ENCODE measurements around the gene SLC6A7. TPM values are rescaled to one million over a fixed set of nuclear protein-coding genes. Genes with fewer than 3 reads are reported as not detected.

SLC6A7 gene
- total RNA-seq, 2 experiments from 2014 or later: not detected

- intact Hi-C loops (cut with micrococcal nuclease): no loop called here
- Mint-ChIP-seq H3K27ac (no peak overlapping the region), H3K9me3 (no peaks in the 10 kb centered on the region), H3K4me3 (no peak overlapping the region), H3K36me3 (ENCODE audit: low read depth) (no peaks in the 10 kb centered on the region), H3K4me1 (ENCODE audit: low read depth) (no peaks in the 10 kb centered on the region), H3K27me3 (no peaks in the 10 kb centered on the region)
- ChIA-PET CTCF (no interaction called here), POLR2A (interaction anchor here (1.3 kb wide), 1 partner anchor 9 kb away, joined by 4 read pairs; no protein-coding TSS in a partner anchor)
- no peak for ATAC-seq
- no peak for DNase-seq
- TF ChIP-seq CTCF (IDR thresholded peaks at IDR 0.05): no peak
Observed at GRCh38 chr5:150252489-150252888, 62.6 kb downstream of the SLC6A7 start.

DNA sequence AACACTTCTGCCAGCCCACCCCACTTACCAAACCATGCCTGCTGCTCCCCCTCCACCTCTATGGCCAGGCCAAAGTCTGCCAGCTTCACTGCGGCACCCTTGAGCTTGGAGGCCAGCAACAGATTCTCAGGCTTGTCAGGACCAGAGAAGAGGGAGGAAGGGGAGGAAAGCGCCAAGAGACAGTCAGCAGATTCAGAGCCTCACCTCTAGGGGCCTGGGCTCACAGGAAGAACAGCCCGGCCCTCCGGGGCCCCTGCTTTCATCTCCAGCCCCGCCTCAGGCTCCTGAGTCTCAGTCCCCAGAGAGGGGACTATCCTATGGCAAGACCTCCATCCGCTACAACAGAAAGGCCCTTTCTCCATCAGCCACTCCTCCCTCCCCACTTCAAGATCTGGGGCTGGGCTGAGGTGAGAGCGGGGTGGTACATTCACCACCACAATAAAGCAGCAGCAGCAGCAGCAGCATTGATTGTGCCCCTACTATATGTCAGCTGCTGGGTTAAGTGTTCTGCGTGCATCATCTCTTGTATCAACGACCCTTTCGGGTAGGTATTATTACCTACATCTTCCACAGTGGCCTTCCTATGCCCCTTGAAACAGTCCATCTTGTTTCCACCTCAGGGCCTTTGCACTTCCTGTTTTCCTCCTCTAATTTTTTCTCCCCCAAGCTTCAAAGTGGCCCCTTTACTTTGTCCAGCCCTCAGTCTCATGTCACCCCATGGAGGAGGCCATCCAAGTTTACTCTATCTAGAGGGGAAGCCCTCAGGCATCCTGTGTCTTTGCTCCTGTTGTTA lies 63.8 kb downstream of the SLC6A7 start:
- TF ChIP-seq CTCF (IDR thresholded peaks at IDR 0.05): no peak
- ChIA-PET POLR2A (no interaction called here), CTCF (no interaction called here)
- intact Hi-C loops (cut with micrococcal nuclease): no loop called here
- peak overlapping the region; percentile 16 for H3K27ac Mint-ChIP-seq
- no peaks in the 10 kb centered on the region for H3K36me3 Mint-ChIP-seq (ENCODE audit: low read depth)
- H3K4me1 Mint-ChIP-seq (ENCODE audit: low read depth): no peaks in the 10 kb centered on the region
- H3K27me3 Mint-ChIP-seq: no peaks in the 10 kb centered on the region
- ATAC-seq (no peak), DNase-seq (no peak)
- no peak overlapping the region for H3K4me3 Mint-ChIP-seq
- no peaks in the 10 kb centered on the region for H3K9me3 Mint-ChIP-seq

DNA sequence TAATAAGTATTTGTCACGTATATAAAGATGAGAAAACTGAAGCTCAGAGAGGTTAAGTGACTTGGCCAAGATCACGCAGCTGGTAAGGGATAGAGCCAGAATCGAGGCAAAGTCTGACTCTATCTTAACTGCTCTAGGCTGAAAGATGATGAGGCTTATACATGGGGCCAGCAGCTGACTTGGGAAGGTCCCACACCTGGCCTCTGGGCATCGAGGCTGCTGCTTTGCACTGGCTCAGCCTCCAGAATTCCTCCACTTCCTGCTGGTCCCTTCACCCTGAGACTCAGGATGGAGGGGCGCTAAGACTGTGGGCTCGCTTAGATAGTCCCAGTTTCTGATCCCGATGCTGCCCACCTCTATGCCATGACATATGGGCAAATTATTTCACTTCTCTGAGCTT lies 64.5 kb downstream of the SLC6A7 start:
- ChIA-PET POLR2A (no interaction called here), CTCF (no interaction called here)
- no peak for ATAC-seq
- Mint-ChIP-seq H3K27ac (no peak overlapping the region), H3K4me1 (ENCODE audit: low read depth) (no peaks in the 10 kb centered on the region), H3K27me3 (no peaks in the 10 kb centered on the region), H3K36me3 (ENCODE audit: low read depth) (no peaks in the 10 kb centered on the region), H3K4me3 (no peak overlapping the region), H3K9me3 (no peaks in the 10 kb centered on the region)
- TF ChIP-seq CTCF (IDR thresholded peaks at IDR 0.05): no peak
- intact Hi-C loops (cut with micrococcal nuclease): no loop called here
- no peak for DNase-seq

- Mint-ChIP-seq H3K4me3 (no peak overlapping the region), H3K27ac (no peak overlapping the region), H3K4me1 (ENCODE audit: low read depth) (no peaks in the 10 kb centered on the region), H3K27me3 (no peaks in the 10 kb centered on the region), H3K9me3 (no peaks in the 10 kb centered on the region), H3K36me3 (ENCODE audit: low read depth) (no peaks in the 10 kb centered on the region)
- ChIA-PET POLR2A (no interaction called here), CTCF (no interaction called here)
- DNase-seq (no peak), ATAC-seq (no peak)
- TF ChIP-seq CTCF (IDR thresholded peaks at IDR 0.05): no peak
- intact Hi-C loops (cut with micrococcal nuclease): no loop called here
Observed at GRCh38 chr5:150254774-150255173, 64.9 kb downstream of the SLC6A7 start.

GRCh38 chr5:150255659-150256409 lies 66.0 kb downstream of the SLC6A7 start:
- H3K4me3 Mint-ChIP-seq: no peak overlapping the region
- ChIA-PET CTCF (no interaction called here), POLR2A (no interaction called here)
- no peak for DNase-seq
- intact Hi-C loops (cut with micrococcal nuclease): no loop called here
- no peak for ATAC-seq
- H3K27me3 Mint-ChIP-seq: no peaks in the 10 kb centered on the region
- H3K27ac Mint-ChIP-seq: no peak overlapping the region
- no peaks in the 10 kb centered on the region for H3K9me3 Mint-ChIP-seq
- no peaks in the 10 kb centered on the region for H3K36me3 Mint-ChIP-seq (ENCODE audit: low read depth)
- no peaks in the 10 kb centered on the region for H3K4me1 Mint-ChIP-seq (ENCODE audit: low read depth)
- TF ChIP-seq CTCF (IDR thresholded peaks at IDR 0.05): no peak

Data from activated CD8-positive, alpha-beta T cell treated with anti-CD3 and anti-CD28 coated beads for 36 hours (primary cell).